Glutamatergic neuron (in vitro differentiated cells): ENCODE data around the gene FAM221A. TPM values are rescaled to one million over a fixed set of nuclear protein-coding genes. Genes with fewer than 3 reads are reported as not detected.

Experiments used
- DNase-seq: peaks from one replicate; pipeline ENCODE4 v3.0.0; 2022
- H3K27ac Mint-ChIP-seq: one replicate; pipeline ENCODE4 v1.8.0; 2020; ENCODE audit warnings: mild to moderate bottlenecking, mixed read lengths, inconsistent platforms; ENCODE audit not compliant: unreplicated experiment
- H3K27me3 Mint-ChIP-seq: one replicate; pipeline ENCODE4 v1.8.0; 2020; ENCODE audit warnings: mild to moderate bottlenecking, moderate library complexity, mixed read lengths, inconsistent platforms; ENCODE audit not compliant: unreplicated experiment
- H3K36me3 Mint-ChIP-seq: one replicate; pipeline ENCODE4 v1.8.0; 2020; ENCODE audit warnings: mild to moderate bottlenecking, mixed read lengths, inconsistent platforms; ENCODE audit not compliant: unreplicated experiment
- H3K4me1 Mint-ChIP-seq: one replicate; pipeline ENCODE4 v1.8.0; 2020; ENCODE audit warnings: mild to moderate bottlenecking, low read depth, mixed read lengths, inconsistent platforms; ENCODE audit not compliant: unreplicated experiment
- H3K4me3 Mint-ChIP-seq: one replicate; pipeline ENCODE4 v1.8.0; 2020; ENCODE audit warnings: mild to moderate bottlenecking, mixed read lengths, inconsistent platforms; ENCODE audit not compliant: unreplicated experiment
- H3K9me3 Mint-ChIP-seq: one replicate; pipeline ENCODE4 v1.8.0; 2020; ENCODE audit warnings: mild to moderate bottlenecking, moderate library complexity, mixed read lengths, inconsistent platforms; ENCODE audit not compliant: unreplicated experiment
- CTCF ChIP-seq: fragments of 200-600 bp; sonication (generic); IDR thresholded peaks from one replicate; pipeline ENCODE4 v1.5.0; 2021; ENCODE audit not compliant: partially characterized antibody, unreplicated experiment
- total RNA-seq: library from RNA; stranded (reverse); fragmentation: NEBNext Ultra II Directional; extraction: Animal tissue kit (Norgen Biotek cat#: 25700); gene quantifications from one replicate; pipeline ENCODE4 v1.2.1, GENCODE V29; 2021; ENCODE audit not compliant: unreplicated experiment

The FAM221A gene
- total RNA-seq, 1 donor from 2014 or later: 23.2 TPM

GRCh38 chr7:23712368-23713284, 32.6 kb downstream of the FAM221A start:
- Mint-ChIP-seq H3K4me3 (no peak overlapping the region), H3K36me3 (no peaks in the 10 kb centered on the region), H3K27ac (no peak overlapping the region), H3K27me3 (peaks cover 2% of the 10 kb centered on the region), H3K9me3 (peaks cover 2% of the 10 kb centered on the region), H3K4me1 (no peaks in the 10 kb centered on the region)
- DNase-seq: no peak
- peak; percentile 51 for TF ChIP-seq CTCF

- Mint-ChIP-seq H3K36me3 (no peaks in the 10 kb centered on the region), H3K27ac (no peak overlapping the region), H3K9me3 (peaks cover 2% of the 10 kb centered on the region), H3K27me3 (peaks cover 2% of the 10 kb centered on the region), H3K4me1 (no peaks in the 10 kb centered on the region), H3K4me3 (no peak overlapping the region)
- no peak for DNase-seq
- no peak for TF ChIP-seq CTCF
Observed at GRCh38 chr7:23713285-23714149, 33.5 kb downstream of the FAM221A start.

- H3K27ac Mint-ChIP-seq: no peak overlapping the region
- no peaks in the 10 kb centered on the region for H3K36me3 Mint-ChIP-seq
- no peaks in the 10 kb centered on the region for H3K4me1 Mint-ChIP-seq
- no peak for TF ChIP-seq CTCF
- peaks cover 2% of the 10 kb centered on the region for H3K9me3 Mint-ChIP-seq
- peaks cover 2% of the 10 kb centered on the region for H3K27me3 Mint-ChIP-seq
- DNase-seq: no peak
- no peak overlapping the region for H3K4me3 Mint-ChIP-seq
Observed at GRCh38 chr7:23714150-23714464, 34.1 kb downstream of the FAM221A start.

GRCh38 chr7:23714579-23714978, 34.6 kb downstream of the FAM221A start:
- no peak for DNase-seq
- peaks cover 2% of the 10 kb centered on the region for H3K27me3 Mint-ChIP-seq
- no peaks in the 10 kb centered on the region for H3K4me1 Mint-ChIP-seq
- H3K27ac Mint-ChIP-seq: no peak overlapping the region
- no peak overlapping the region for H3K4me3 Mint-ChIP-seq
- H3K36me3 Mint-ChIP-seq: no peaks in the 10 kb centered on the region
- peaks cover 2% of the 10 kb centered on the region for H3K9me3 Mint-ChIP-seq
- no peak for TF ChIP-seq CTCF
